Adipose tissue (tissue), 3 donors: Measurements from ENCODE around the gene TTC39C. TPM values are rescaled to one million over a fixed set of nuclear protein-coding genes. Genes with fewer than 3 reads are reported as not detected.
"Not testable (repeated sequence)": the region's sequence is repeated elsewhere in the genome, so short reads cannot be mapped to it uniquely, and the experiment has no call there.

Experiments used
- H3K27ac ChIP-seq: one replicate; pipeline ENCODE4 v1.5.1; 2013; ENCODE audit warnings: low read depth, low read length
- WGBS, 3 donors: extraction: QIAGEN DNeasy Blood & Tissue Kit; methylation state at CpG; one replicate each; pipeline ENCODE4 v1.1.7; 2013; 5-methylcytosine and 5-hydroxymethylcytosine counted together
- polyA plus RNA-seq, 3 donors: library from polyadenylated mRNA; stranded (reverse); fragments of 200-250 nt; gene quantifications; one replicate each; pipeline ENCODE4 v1.2.3, GENCODE V29; 2013
- donor health status: healthy with polysubstance abuse.
- donor health status: Bipolar disorder and iron deficiency.
- donor health status: healthy.

Gene TTC39C
- polyA plus RNA-seq, 3 donors: 9.6 to 27.2 (median 20.7) TPM

- WGBS, 3 donors: 71 to 88% (median 73%) methylated on average over 5 of the region's 5 CpGs
- H3K27ac ChIP-seq: no peak overlapping the region
These were observed 3.2 kb upstream of the TTC39C start for GRCh38 chr18:24011123-24011917.

GRCh38 chr18:24013051-24013450 lies 1.5 kb upstream of the TTC39C start:
- no peak overlapping the region for H3K27ac ChIP-seq
- 42 to 77% (median 49%) methylated on average over 2 of the region's 2 CpGs for WGBS, 3 donors

- WGBS, 3 donors: 0 to 1% (median 1%) methylated on average over 37 to 50 of the region's 50 CpGs
- no peak overlapping the region for H3K27ac ChIP-seq
These were observed 558 bp downstream of the TTC39C start for GRCh38 chr18:24014986-24015638.

- no peak overlapping the region for H3K27ac ChIP-seq
- 29 to 34% (median 34%) methylated on average over 17 of the region's 17 CpGs for WGBS, 3 donors
These were observed 1.4 kb downstream of the TTC39C start for GRCh38 chr18:24015639-24016631.

- H3K27ac ChIP-seq: no peak overlapping the region
- 33 to 65% (median 65%) methylated on average over 2 of the region's 2 CpGs for WGBS, 3 donors
These were observed 2.1 kb downstream of the TTC39C start for GRCh38 chr18:24016643-24017042.

- no peak overlapping the region for H3K27ac ChIP-seq
- WGBS, 3 donors: 62 to 86% (median 71%) methylated on average over 11 of the region's 11 CpGs
These were observed 3.8 kb downstream of the TTC39C start for GRCh38 chr18:24018299-24018886.

- H3K27ac ChIP-seq: no peak overlapping the region
- WGBS, 3 donors: 50 to 82% (median 64%) methylated on average over 5 of the region's 5 CpGs
These were observed 5.2 kb downstream of the TTC39C start for GRCh38 chr18:24019641-24020331.

- WGBS, 3 donors: 46 to 84% (median 59%) methylated on average over 3 of the region's 3 CpGs
These were observed 7.0 kb downstream of the TTC39C start for GRCh38 chr18:24021505-24021904.

GRCh38 chr18:24022161-24022560 lies 7.6 kb downstream of the TTC39C start:
- H3K27ac ChIP-seq: no peak overlapping the region
- 45 to 80% (median 46%) methylated on average over 4 of the region's 4 CpGs for WGBS, 3 donors

More at GRCh38 chr18:24021505-24021904, 7.0 kb downstream of the TTC39C start:
- H3K27ac ChIP-seq: no peak overlapping the region

GRCh38 chr18:24023185-24023814 lies 8.7 kb downstream of the TTC39C start:
- WGBS, 3 donors: 87 to 92% (median 89%) methylated on average over 6 of the region's 6 CpGs
- no peak overlapping the region for H3K27ac ChIP-seq

GRCh38 chr18:24024425-24024824 lies 9.9 kb downstream of the TTC39C start:
- WGBS, 3 donors: 73 to 84% (median 81%) methylated on average over 5 of the region's 5 CpGs
- H3K27ac ChIP-seq: no peak overlapping the region

- H3K27ac ChIP-seq: no peak overlapping the region
- 86 to 92% (median 90%) methylated on average over 3 of the region's 3 CpGs for WGBS, 3 donors
These were observed 11.9 kb downstream of the TTC39C start for GRCh38 chr18:24026457-24026856.

- no peak overlapping the region for H3K27ac ChIP-seq
- WGBS, 3 donors: 51 to 80% (median 53%) methylated on average over 14 of the region's 14 CpGs
These were observed 12.7 kb downstream of the TTC39C start for GRCh38 chr18:24027156-24027827.

- 98% methylated on average over 13 of the region's 13 CpGs for WGBS, 3 donors
- not testable (repeated sequence) for H3K27ac ChIP-seq
These were observed 14.4 kb downstream of the TTC39C start for GRCh38 chr18:24028946-24029345.

GRCh38 chr18:24031318-24031717 lies 16.8 kb downstream of the TTC39C start:
- H3K27ac ChIP-seq: no peak overlapping the region
- 96 to 100% (median 96%) methylated on average over 3 of the region's 3 CpGs for WGBS, 3 donors

- no peak overlapping the region for H3K27ac ChIP-seq
- 79 to 94% (median 92%) methylated on average over 6 of the region's 6 CpGs for WGBS, 3 donors
These were observed 17.4 kb downstream of the TTC39C start for GRCh38 chr18:24031916-24032315.
